Measurements from ENCODE around the gene GRK5. TPM values are rescaled to one million over a fixed set of nuclear protein-coding genes. Genes with fewer than 3 reads are reported as not detected.

Gene GRK5
- polyA plus RNA-seq, 1 donor from 2014 or later: 34.9 TPM

DNA sequence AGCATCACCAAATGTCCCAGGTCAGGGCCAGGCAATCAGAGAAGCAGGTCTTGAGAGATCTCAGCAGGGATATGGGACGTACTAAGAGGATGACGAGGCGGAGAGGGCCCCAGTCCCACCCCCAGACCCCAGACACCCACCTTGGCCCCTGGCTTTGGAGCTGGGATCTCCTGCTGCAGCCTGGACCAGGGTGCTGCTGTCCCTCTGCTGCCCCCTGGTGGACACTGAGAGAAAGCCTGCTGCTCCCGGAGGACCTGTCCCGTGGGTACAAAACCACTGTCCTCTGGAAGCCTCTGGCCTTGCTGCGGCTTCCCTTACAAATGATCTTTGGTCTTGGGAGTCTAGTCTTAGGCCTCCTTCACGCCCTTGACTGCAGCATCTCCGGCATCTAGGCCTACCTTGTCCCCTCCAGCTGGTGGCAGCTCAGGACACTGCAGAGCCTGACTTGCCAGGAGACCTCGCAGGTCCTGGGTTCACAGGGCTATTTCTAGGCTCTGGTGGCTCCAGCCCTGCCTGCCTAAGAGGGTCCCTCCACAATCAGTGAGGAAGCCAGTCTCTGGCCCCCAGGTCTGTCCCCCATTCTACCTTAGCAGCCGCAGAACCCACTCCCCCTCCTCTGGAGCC, 238.1 kb downstream of the GRK5 start:
- Histone ChIP-seq H3K4me2 (ENCODE audit: low read length) (no peak overlapping the region), H3K79me2 (replicated peaks; ENCODE audit: insufficient read depth, low read length) (no peaks in the 10 kb centered on the region), H3K9me2 (ENCODE audit: insufficient read depth, low read length) (no peaks in the 10 kb centered on the region), H3K27me3 (ENCODE audit: insufficient read depth, low read depth, low read length) (no peaks in the 10 kb centered on the region), H3K36me3 (ENCODE audit: insufficient read depth, low read length) (no peaks in the 10 kb centered on the region), H3K4me3 (ENCODE audit: low read length) (no peak overlapping the region), H4K20me1 (ENCODE audit: insufficient read depth) (no peaks in the 10 kb centered on the region), H3F3A (ENCODE audit: insufficient read depth, low read length, poor library complexity, severe bottlenecking) (no peaks in the 10 kb centered on the region), H2AFZ (ENCODE audit: low read depth, low read length) (no peak overlapping the region), H3K27ac (ENCODE audit: low read length) (no peak overlapping the region), H3K9me3 (ENCODE audit: low read length) (no peaks in the 10 kb centered on the region), H3K9ac (ENCODE audit: low read length) (no peak overlapping the region)
- TF ChIP-seq SMC3 (conservative IDR thresholded peaks at IDR 0.05; ENCODE audit: poor library complexity) (peak; percentile 94), TAF1 (IDR thresholded peaks at IDR 0.05; ENCODE audit: low read depth) (no peak), MXI1 (conservative IDR thresholded peaks at IDR 0.05; ENCODE audit: poor library complexity, severe bottlenecking) (no peak), RAD21 (conservative IDR thresholded peaks at IDR 0.05) (peak; percentile 82), EZH2 (IDR thresholded peaks at IDR 0.05; ENCODE audit: borderline replicate concordance, insufficient read depth, low read length, poor library complexity, severe bottlenecking) (no peak), EP300 (conservative IDR thresholded peaks at IDR 0.05; ENCODE audit: poor library complexity, severe bottlenecking) (no peak), POLR2AphosphoS5 (IDR thresholded peaks at IDR 0.05) (no peak)
- TF ChIP-seq, protein P1, sequence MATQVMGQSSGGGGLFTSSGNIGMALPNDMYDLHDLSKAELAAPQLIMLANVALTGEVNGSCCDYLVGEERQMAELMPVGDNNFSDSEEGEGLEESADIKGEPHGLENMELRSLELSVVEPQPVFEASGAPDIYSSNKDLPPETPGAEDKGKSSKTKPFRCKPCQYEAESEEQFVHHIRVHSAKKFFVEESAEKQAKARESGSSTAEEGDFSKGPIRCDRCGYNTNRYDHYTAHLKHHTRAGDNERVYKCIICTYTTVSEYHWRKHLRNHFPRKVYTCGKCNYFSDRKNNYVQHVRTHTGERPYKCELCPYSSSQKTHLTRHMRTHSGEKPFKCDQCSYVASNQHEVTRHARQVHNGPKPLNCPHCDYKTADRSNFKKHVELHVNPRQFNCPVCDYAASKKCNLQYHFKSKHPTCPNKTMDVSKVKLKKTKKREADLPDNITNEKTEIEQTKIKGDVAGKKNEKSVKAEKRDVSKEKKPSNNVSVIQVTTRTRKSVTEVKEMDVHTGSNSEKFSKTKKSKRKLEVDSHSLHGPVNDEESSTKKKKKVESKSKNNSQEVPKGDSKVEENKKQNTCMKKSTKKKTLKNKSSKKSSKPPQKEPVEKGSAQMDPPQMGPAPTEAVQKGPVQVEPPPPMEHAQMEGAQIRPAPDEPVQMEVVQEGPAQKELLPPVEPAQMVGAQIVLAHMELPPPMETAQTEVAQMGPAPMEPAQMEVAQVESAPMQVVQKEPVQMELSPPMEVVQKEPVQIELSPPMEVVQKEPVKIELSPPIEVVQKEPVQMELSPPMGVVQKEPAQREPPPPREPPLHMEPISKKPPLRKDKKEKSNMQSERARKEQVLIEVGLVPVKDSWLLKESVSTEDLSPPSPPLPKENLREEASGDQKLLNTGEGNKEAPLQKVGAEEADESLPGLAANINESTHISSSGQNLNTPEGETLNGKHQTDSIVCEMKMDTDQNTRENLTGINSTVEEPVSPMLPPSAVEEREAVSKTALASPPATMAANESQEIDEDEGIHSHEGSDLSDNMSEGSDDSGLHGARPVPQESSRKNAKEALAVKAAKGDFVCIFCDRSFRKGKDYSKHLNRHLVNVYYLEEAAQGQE (IDR thresholded peaks at IDR 0.05; ENCODE audit: borderline replicate concordance): no peak
- TF ChIP-seq, protein P2, sequence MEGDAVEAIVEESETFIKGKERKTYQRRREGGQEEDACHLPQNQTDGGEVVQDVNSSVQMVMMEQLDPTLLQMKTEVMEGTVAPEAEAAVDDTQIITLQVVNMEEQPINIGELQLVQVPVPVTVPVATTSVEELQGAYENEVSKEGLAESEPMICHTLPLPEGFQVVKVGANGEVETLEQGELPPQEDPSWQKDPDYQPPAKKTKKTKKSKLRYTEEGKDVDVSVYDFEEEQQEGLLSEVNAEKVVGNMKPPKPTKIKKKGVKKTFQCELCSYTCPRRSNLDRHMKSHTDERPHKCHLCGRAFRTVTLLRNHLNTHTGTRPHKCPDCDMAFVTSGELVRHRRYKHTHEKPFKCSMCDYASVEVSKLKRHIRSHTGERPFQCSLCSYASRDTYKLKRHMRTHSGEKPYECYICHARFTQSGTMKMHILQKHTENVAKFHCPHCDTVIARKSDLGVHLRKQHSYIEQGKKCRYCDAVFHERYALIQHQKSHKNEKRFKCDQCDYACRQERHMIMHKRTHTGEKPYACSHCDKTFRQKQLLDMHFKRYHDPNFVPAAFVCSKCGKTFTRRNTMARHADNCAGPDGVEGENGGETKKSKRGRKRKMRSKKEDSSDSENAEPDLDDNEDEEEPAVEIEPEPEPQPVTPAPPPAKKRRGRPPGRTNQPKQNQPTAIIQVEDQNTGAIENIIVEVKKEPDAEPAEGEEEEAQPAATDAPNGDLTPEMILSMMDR (IDR thresholded peaks at IDR 0.05; ENCODE audit: poor library complexity, severe bottlenecking): peak; percentile 87

DNA sequence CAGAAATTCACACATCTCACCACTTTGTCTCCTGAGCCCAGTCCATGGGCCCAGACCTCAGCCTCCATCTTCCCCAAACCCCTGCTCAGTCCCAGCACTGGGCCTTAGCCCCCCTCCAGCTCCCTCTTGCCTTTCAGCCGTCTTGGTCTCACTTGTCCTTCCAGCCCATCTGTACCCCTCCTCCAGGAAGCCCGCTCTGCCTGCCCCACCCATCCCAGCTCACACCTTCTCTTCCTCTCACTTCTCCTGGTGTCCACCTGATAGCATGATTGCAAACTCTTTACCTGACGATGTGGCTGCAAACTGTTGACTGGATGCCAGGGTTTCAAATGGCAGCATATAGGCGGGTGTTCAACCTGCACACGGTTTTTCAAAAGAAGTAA, 238.6 kb downstream of the GRK5 start:
- Histone ChIP-seq H3K79me2 (replicated peaks; ENCODE audit: insufficient read depth, low read length) (no peaks in the 10 kb centered on the region), H3K9me2 (ENCODE audit: insufficient read depth, low read length) (no peaks in the 10 kb centered on the region), H3K9me3 (ENCODE audit: low read length) (no peaks in the 10 kb centered on the region), H3K9ac (ENCODE audit: low read length) (no peak overlapping the region), H3K4me3 (ENCODE audit: low read length) (no peak overlapping the region), H3K27ac (ENCODE audit: low read length) (no peak overlapping the region), H4K20me1 (ENCODE audit: insufficient read depth) (no peaks in the 10 kb centered on the region), H3K4me2 (ENCODE audit: low read length) (no peak overlapping the region), H2AFZ (ENCODE audit: low read depth, low read length) (no peak overlapping the region), H3K27me3 (ENCODE audit: insufficient read depth, low read depth, low read length) (no peaks in the 10 kb centered on the region), H3F3A (ENCODE audit: insufficient read depth, low read length, poor library complexity, severe bottlenecking) (no peaks in the 10 kb centered on the region), H3K36me3 (ENCODE audit: insufficient read depth, low read length) (no peaks in the 10 kb centered on the region)
- no peak for TF ChIP-seq POLR2AphosphoS5 (IDR thresholded peaks at IDR 0.05)
- TF ChIP-seq, protein P2 (IDR thresholded peaks at IDR 0.05; ENCODE audit: poor library complexity, severe bottlenecking): no peak
- no peak for TF ChIP-seq EP300 (conservative IDR thresholded peaks at IDR 0.05; ENCODE audit: poor library complexity, severe bottlenecking)
- no peak for TF ChIP-seq MXI1 (conservative IDR thresholded peaks at IDR 0.05; ENCODE audit: poor library complexity, severe bottlenecking)
- TF ChIP-seq TAF1 (IDR thresholded peaks at IDR 0.05; ENCODE audit: low read depth): no peak
- TF ChIP-seq EZH2 (IDR thresholded peaks at IDR 0.05; ENCODE audit: borderline replicate concordance, insufficient read depth, low read length, poor library complexity, severe bottlenecking): no peak
- no peak for TF ChIP-seq SMC3 (conservative IDR thresholded peaks at IDR 0.05; ENCODE audit: poor library complexity)
- no peak for TF ChIP-seq RAD21 (conservative IDR thresholded peaks at IDR 0.05)
- TF ChIP-seq, protein P1 (IDR thresholded peaks at IDR 0.05; ENCODE audit: borderline replicate concordance): no peak
